Activated CD4-positive, alpha-beta T cell treated with anti-CD3 and anti-CD28 coated beads, Interleukin-2, Interleukin-4, amounts not matched to agents 100 ng/mL and 50 ng/mL, durations not matched to agents 16 hours and 8 hours (primary cell): ENCODE data around the gene TADA2B.

Experiments
- DNase-seq: peaks from one replicate; pipeline ENCODE4 v3.0.0-alpha.2; 2020; ENCODE audit warnings: low spot score

The TADA2B gene

GRCh38 chr4:7043284-7044136 is at the start of gene TADA2B:
Gene TADA2B, plus strand, starts transcription at chr4:7043372. Its CDS starts 208 bp downstream, at chr4:7043580.
- peak; percentile 39 for DNase-seq

GRCh38 chr4:6996481-6996880 is 46.7 kb upstream of the TADA2B start:
- DNase-seq = no peak

- peak; percentile 51 for DNase-seq
Measured at GRCh38 chr4:6999172-7000086, 43.7 kb upstream of the TADA2B start.

- no peak for DNase-seq
Measured at GRCh38 chr4:7000421-7001176, 42.6 kb upstream of the TADA2B start.

GRCh38 chr4:7001271-7001670 is 41.9 kb upstream of the TADA2B start:
- no peak for DNase-seq

GRCh38 chr4:7002336-7002735 is 40.8 kb upstream of the TADA2B start:
- DNase-seq = no peak

- no peak for DNase-seq
Measured at GRCh38 chr4:7003176-7003878, 39.8 kb upstream of the TADA2B start.

- DNase-seq = no peak
Measured at GRCh38 chr4:7003879-7004240, 39.3 kb upstream of the TADA2B start.

- DNase-seq = no peak
Measured at GRCh38 chr4:7004331-7004730, 38.8 kb upstream of the TADA2B start.

GRCh38 chr4:7005571-7005970 is 37.6 kb upstream of the TADA2B start:
- no peak for DNase-seq

GRCh38 chr4:7006411-7006810 is 36.8 kb upstream of the TADA2B start:
- DNase-seq = no peak

- DNase-seq = no peak
Measured at GRCh38 chr4:7007142-7007907, 35.8 kb upstream of the TADA2B start.

GRCh38 chr4:7007944-7008343 is 35.2 kb upstream of the TADA2B start:
- DNase-seq = no peak

GRCh38 chr4:7009564-7009963 is 33.6 kb upstream of the TADA2B start:
- DNase-seq = no peak

- no peak for DNase-seq
Measured at GRCh38 chr4:7013175-7013574, 30.0 kb upstream of the TADA2B start.

- DNase-seq = no peak
Measured at GRCh38 chr4:7014815-7015214, 28.4 kb upstream of the TADA2B start.

GRCh38 chr4:7015383-7016035 is 27.7 kb upstream of the TADA2B start:
- no peak for DNase-seq

GRCh38 chr4:7016086-7016485 is 27.1 kb upstream of the TADA2B start:
- no peak for DNase-seq

- no peak for DNase-seq
Measured at GRCh38 chr4:7016512-7016911, 26.7 kb upstream of the TADA2B start.

- DNase-seq = no peak
Measured at GRCh38 chr4:7017446-7018048, 25.6 kb upstream of the TADA2B start.
